Upper lobe of right lung (tissue), 1 donor: ENCODE measurements around the gene RPL37A. TPM values are rescaled to one million over a fixed set of nuclear protein-coding genes. Genes with fewer than 3 reads are reported as not detected.

Source experiments
- ATAC-seq: fragments of 200-7000 bp; cut with Tn5 transposase; one replicate; pipeline ENCODE4 v1.9.1; 2020; ENCODE audit warnings: mild to moderate bottlenecking, moderate library complexity
- DNase-seq: peaks from one replicate; pipeline ENCODE4 v3.0.0-alpha.2; 2020
- H3K27ac ChIP-seq: fragments of 200-600 bp; one replicate; pipeline ENCODE4 v1.8.0; 2022
- H3K27me3 ChIP-seq: fragments of 200-600 bp; one replicate; pipeline ENCODE4 v1.8.0; 2022; ENCODE audit warnings: mild to moderate bottlenecking
- H3K36me3 ChIP-seq: fragments of 200-600 bp; one replicate; pipeline ENCODE4 v1.8.0; 2022
- H3K4me1 ChIP-seq: fragments of 200-600 bp; one replicate; pipeline ENCODE4 v1.8.0; 2022
- H3K4me3 ChIP-seq: fragments of 200-600 bp; one replicate; pipeline ENCODE4 v1.8.0; 2022; ENCODE audit warnings: mild to moderate bottlenecking
- H3K9me3 ChIP-seq: fragments of 200-600 bp; one replicate; pipeline ENCODE4 v1.8.0; 2022
- intact Hi-C: fragments of 100-400 bp; cut with DNase I; formaldehyde crosslinking; loops from one replicate; pipeline ENCODE4 v1.11.0; 2022
- total RNA-seq: library from RNA; stranded (reverse); fragmentation: NEBNext Ultra II Directional; extraction: Animal tissue kit (Norgen Biotek cat#: 25700); gene quantifications from one replicate; pipeline ENCODE4 v1.2.1, GENCODE V29; 2021
- TF ChIP-seq, protein P1 (sequence below): fragments of 200-600 bp; IDR thresholded peaks from one replicate; pipeline ENCODE4 v1.8.0; 2022; ENCODE audit warnings: antibody characterized with exemption
- donor health status: DM: no; HTN: yes; CAD: no; lungs with severe emphysema.

The RPL37A gene
- total RNA-seq, 1 donor from 2014 or later, result 1,932 TPM

DNA sequence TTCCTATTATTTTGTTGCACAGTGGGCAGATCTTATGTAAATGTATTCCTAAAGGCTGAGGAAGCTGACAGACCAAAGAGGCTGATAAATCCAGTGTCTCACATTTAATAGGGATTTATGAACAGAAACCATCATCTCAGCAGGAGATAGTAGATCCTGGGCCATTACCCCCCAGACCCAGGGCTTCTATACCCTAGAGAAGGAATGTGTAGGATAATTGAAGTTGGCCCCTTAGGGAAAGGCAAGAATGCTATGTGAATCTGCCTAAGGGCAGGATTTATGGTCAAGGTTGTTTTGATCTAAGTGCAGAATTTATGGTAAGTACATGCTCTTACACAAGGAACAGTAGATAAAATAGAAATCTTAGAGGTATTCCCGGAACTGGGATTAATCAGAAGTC is 29.0 kb downstream of the RPL37A start:
- Histone ChIP-seq H3K4me1 (no peaks in the 10 kb centered on the region), H3K27ac (no peak overlapping the region), H3K27me3 (no peaks in the 10 kb centered on the region), H3K9me3 (no peaks in the 10 kb centered on the region), H3K36me3 (no peaks in the 10 kb centered on the region), H3K4me3 (no peak overlapping the region)
- DNase-seq, result no peak
- TF ChIP-seq, protein P1, sequence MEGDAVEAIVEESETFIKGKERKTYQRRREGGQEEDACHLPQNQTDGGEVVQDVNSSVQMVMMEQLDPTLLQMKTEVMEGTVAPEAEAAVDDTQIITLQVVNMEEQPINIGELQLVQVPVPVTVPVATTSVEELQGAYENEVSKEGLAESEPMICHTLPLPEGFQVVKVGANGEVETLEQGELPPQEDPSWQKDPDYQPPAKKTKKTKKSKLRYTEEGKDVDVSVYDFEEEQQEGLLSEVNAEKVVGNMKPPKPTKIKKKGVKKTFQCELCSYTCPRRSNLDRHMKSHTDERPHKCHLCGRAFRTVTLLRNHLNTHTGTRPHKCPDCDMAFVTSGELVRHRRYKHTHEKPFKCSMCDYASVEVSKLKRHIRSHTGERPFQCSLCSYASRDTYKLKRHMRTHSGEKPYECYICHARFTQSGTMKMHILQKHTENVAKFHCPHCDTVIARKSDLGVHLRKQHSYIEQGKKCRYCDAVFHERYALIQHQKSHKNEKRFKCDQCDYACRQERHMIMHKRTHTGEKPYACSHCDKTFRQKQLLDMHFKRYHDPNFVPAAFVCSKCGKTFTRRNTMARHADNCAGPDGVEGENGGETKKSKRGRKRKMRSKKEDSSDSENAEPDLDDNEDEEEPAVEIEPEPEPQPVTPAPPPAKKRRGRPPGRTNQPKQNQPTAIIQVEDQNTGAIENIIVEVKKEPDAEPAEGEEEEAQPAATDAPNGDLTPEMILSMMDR, result no peak
- intact Hi-C loops, result no loop called here
- no peak for ATAC-seq

DNA sequence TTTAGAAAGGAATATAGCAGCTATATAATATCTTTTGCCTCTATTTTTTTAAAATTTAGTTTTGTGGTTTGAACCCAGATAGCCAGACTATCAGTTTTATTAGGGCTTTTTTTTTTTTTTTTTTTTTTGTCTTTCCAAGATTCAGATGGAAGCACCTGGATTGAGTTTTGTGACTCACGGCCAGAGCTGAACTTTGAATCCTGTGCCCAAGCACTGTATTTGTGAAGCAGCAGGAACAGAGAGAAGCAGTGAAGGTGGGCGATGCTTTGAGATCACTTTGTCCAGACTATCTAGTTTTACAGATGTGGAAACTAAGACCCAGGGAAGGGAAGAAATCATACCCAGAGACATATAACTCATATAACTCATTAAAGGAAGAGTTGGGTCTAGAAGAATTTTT is 33.9 kb downstream of the RPL37A start:
- ATAC-seq (no peak), DNase-seq (no peak)
- H3K4me3 ChIP-seq, result no peak overlapping the region
- TF ChIP-seq, protein P1, result no peak
- no peaks in the 10 kb centered on the region for H3K27me3 ChIP-seq
- peaks cover 18% of the 10 kb centered on the region for H3K4me1 ChIP-seq
- intact Hi-C loops, result no loop called here
- H3K9me3 ChIP-seq, result no peaks in the 10 kb centered on the region
- no peak overlapping the region for H3K27ac ChIP-seq
- no peaks in the 10 kb centered on the region for H3K36me3 ChIP-seq

DNA sequence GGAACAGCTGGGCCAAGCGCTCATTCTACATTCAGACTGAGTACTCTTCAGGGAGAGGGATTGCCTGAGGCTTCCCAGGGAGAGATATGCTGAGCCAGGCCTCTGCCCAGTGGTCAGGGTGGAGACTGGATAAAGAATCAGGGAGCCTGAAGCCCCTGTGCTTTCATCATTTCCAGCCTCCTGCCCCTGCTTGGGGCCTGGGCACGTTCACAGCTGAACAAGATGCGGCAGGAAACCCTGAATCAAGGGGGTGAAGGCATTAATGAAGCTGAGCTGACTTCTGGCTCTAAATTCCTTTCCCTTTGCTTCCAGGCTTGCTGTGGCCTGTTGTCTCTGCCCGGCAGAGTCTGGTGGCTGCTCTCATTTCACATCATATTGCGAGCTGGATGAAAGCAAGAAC is 35.0 kb downstream of the RPL37A start:
- ATAC-seq (no peak), DNase-seq (no peak)
- H3K27me3 ChIP-seq, result no peaks in the 10 kb centered on the region
- no peak overlapping the region for H3K4me3 ChIP-seq
- TF ChIP-seq, protein P1, result no peak
- no peak overlapping the region for H3K27ac ChIP-seq
- peaks cover 18% of the 10 kb centered on the region for H3K4me1 ChIP-seq
- no peaks in the 10 kb centered on the region for H3K9me3 ChIP-seq
- intact Hi-C loops, result no loop called here
- no peaks in the 10 kb centered on the region for H3K36me3 ChIP-seq

DNA sequence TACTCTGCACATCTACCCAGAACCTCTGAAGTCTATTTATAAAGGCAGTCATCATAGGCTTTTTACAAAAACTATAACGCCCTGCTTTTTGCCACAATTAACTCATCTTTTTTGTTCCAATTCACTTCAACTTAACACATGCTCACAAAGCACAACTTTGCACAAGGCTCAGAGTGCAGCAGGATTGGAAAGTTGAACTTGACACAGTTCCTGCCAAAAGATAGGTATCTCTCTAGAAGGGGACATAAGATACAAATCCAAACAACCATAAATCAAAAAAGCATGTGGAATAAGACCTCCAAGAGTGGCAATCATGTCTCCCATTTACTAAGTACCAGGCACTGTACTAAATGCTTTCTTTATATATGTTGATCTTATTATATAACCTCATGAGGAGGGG is 36.2 kb downstream of the RPL37A start:
- DNase-seq, result no peak
- no peak overlapping the region for H3K4me3 ChIP-seq
- ATAC-seq, result no peak
- peak overlapping the region; percentile 58 for H3K27ac ChIP-seq
- H3K4me1 ChIP-seq, result peaks cover 18% of the 10 kb centered on the region
- intact Hi-C loops, result no loop called here
- no peaks in the 10 kb centered on the region for H3K36me3 ChIP-seq
- H3K27me3 ChIP-seq, result no peaks in the 10 kb centered on the region
- no peaks in the 10 kb centered on the region for H3K9me3 ChIP-seq
- TF ChIP-seq, protein P1, result no peak

DNA sequence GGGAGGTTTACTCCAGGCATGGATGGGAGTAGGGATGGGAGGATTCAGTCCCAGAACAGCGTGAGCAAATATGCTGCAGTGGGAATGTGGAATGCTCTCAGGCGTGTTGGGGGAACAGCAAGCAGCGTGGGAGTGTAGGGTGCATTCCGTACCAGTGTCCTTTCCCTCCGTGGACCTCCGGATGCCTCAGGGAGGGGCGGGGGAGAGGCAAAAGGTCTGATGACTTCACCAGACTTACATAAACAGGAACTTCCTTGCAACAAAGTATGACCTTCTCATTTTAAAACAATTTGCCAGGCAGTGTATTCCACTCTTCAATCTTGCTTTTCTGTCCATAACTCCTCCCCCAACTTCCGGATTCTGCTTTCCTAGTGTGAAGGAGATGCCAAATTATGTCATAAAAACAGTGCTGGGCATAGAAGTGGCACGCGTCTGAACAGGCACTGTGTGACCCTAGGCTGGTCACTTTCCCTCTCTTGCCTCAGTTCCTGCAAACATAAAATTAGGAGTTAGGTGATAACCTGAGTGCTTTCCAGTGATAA is 36.9 kb downstream of the RPL37A start:
- peaks cover 23% of the 10 kb centered on the region for H3K4me1 ChIP-seq
- H3K4me3 ChIP-seq, result no peak overlapping the region
- intact Hi-C loops, result no loop called here

More for the DNA sequence above, 36.9 kb downstream of the RPL37A start:
- peak overlapping the region; percentile 58 for H3K27ac ChIP-seq
- H3K36me3 ChIP-seq, result no peaks in the 10 kb centered on the region
- ATAC-seq (peak; percentile 87), DNase-seq (no peak)
- H3K9me3 ChIP-seq, result no peaks in the 10 kb centered on the region
- no peaks in the 10 kb centered on the region for H3K27me3 ChIP-seq
- TF ChIP-seq, protein P1, result no peak
